Tibial artery (tissue), 4 donors: ENCODE results near the gene TMEM132D.

Experiments
- DNase-seq, 2 donors: peaks; one replicate each; pipeline ENCODE4 v3.0.0-alpha.2; 2019
- H3K27ac ChIP-seq, 2 donors: fragments of 200-600 bp; sonication (generic) in 1 of 2; 1 replicate in 1 of 2; 2 replicates in 1 of 2; pipeline ENCODE4 v1.5.1; 2018 to 2019; ENCODE audit warnings: mild to moderate bottlenecking in 1 of 2
- H3K27me3 ChIP-seq, 2 donors: fragments of 200-600 bp; sonication (generic) in 1 of 2; one replicate each; pipeline versions ENCODE4 v1.5.1 to v1.6.0; 2016 to 2019
- H3K36me3 ChIP-seq, 3 donors: fragments of 200-600 bp; sonication (generic) in 2 of 3; one replicate each; pipeline ENCODE4 v1.5.1; 2016 to 2019; ENCODE audit warnings: mild to moderate bottlenecking in 2 of 3
- H3K4me1 ChIP-seq, 4 donors: fragments of 200-600 bp; sonication (generic) in 2 of 4; 1 replicate in 3 of 4; 2 replicates in 1 of 4; pipeline ENCODE4 v1.5.1; 2016 to 2019
- H3K4me3 ChIP-seq, 2 donors: fragments of 200-600 bp; sonication (generic) in 1 of 2; 1 replicate in 1 of 2; 2 replicates in 1 of 2; pipeline ENCODE4 v1.5.1; 2018 to 2019; ENCODE audit warnings: mild to moderate bottlenecking in 2 of 2
- H3K9me3 ChIP-seq, 3 donors: fragments of 200-600 bp; sonication (generic) in 1 of 3; one replicate each; pipeline ENCODE4 v1.5.1; 2016 to 2019
- intact Hi-C: fragments of 100-400 bp; cut with DNase I; formaldehyde crosslinking; loops from one replicate; pipeline ENCODE4 v1.15.0; 2023; ENCODE audit warnings: low total_unique reads
- TF ChIP-seq, protein P1 (sequence below), 2 experiments: fragments of 200-600 bp in 1 of 2; fragments of 450-650 bp in 1 of 2; IDR thresholded peaks; one replicate each; pipeline ENCODE4 v1.5.1; 2017 to 2019; ENCODE audit warnings: antibody characterized with exemption in 2 of 2, mild to moderate bottlenecking in 1 of 2, moderate library complexity in 1 of 2

Gene TMEM132D

DNA sequence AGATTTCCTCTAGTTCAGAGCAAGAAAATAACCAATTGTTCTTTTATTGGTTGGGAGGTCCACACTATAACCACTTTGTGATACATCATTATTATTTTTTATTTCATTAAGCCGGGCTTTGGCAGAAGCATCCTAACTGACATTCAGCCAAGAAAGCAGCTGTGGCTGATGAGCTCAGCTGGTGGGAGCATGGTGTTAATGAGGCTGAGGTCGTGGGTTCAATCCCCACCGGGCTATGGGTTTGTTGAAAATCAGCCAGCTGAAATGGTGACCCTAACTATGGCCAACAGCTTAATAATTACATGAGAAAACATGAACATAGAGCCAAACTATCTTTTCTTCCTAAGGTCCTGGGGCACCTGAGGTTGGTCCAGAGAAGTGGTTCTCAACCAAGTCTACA, 672.3 kb downstream of the TMEM132D start:
- TF ChIP-seq, protein P1, sequence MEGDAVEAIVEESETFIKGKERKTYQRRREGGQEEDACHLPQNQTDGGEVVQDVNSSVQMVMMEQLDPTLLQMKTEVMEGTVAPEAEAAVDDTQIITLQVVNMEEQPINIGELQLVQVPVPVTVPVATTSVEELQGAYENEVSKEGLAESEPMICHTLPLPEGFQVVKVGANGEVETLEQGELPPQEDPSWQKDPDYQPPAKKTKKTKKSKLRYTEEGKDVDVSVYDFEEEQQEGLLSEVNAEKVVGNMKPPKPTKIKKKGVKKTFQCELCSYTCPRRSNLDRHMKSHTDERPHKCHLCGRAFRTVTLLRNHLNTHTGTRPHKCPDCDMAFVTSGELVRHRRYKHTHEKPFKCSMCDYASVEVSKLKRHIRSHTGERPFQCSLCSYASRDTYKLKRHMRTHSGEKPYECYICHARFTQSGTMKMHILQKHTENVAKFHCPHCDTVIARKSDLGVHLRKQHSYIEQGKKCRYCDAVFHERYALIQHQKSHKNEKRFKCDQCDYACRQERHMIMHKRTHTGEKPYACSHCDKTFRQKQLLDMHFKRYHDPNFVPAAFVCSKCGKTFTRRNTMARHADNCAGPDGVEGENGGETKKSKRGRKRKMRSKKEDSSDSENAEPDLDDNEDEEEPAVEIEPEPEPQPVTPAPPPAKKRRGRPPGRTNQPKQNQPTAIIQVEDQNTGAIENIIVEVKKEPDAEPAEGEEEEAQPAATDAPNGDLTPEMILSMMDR (IDR thresholded peaks at IDR 0.05), result no peak
- no peak for DNase-seq
- Histone ChIP-seq H3K27ac (no peak overlapping the region), H3K9me3 (no peaks in the 10 kb centered on the region), H3K27me3 (no peaks in the 10 kb centered on the region), H3K4me3 (no peak overlapping the region), H3K4me1 (no peaks in the 10 kb centered on the region), H3K36me3 (no peaks in the 10 kb centered on the region)
- intact Hi-C loops, result no loop called here

DNA sequence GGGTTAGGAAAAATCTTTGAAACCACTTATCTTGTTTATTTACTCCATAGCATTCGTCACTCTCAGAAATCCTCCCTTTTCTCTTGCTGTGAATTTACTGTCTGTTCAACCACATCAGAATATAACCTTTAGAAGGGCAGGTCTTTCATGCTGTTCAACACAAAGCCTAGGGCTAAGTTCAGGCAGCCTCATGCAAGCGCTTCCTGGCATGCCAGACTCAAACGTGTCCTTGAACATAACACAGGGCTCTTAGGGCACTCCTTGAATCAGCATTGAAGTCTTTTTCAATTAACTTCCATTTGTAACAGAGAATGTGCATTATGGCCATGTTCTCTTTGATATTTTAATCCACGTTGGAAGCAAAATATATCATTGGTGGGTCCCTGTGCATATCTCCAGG, 672.8 kb downstream of the TMEM132D start:
- TF ChIP-seq, protein P1 (IDR thresholded peaks at IDR 0.05), result no peak
- intact Hi-C loops, result no loop called here
- Histone ChIP-seq H3K9me3 (no peaks in the 10 kb centered on the region), H3K4me3 (no peak overlapping the region), H3K27ac (no peak overlapping the region), H3K27me3 (no peaks in the 10 kb centered on the region), H3K4me1 (no peaks in the 10 kb centered on the region), H3K36me3 (no peaks in the 10 kb centered on the region)
- DNase-seq, result no peak

GRCh38 chr12:129226851-129227250, 677.0 kb downstream of the TMEM132D start:
- intact Hi-C loops, result no loop called here
- TF ChIP-seq, protein P1 (IDR thresholded peaks at IDR 0.05), result no peak
- Histone ChIP-seq H3K27me3 (no peaks in the 10 kb centered on the region), H3K4me1 (no peaks in the 10 kb centered on the region), H3K4me3 (no peak overlapping the region), H3K9me3 (no peaks in the 10 kb centered on the region), H3K27ac (no peak overlapping the region), H3K36me3 (no peaks in the 10 kb centered on the region)
- DNase-seq, result no peak

GRCh38 chr12:129226005-129226404, 677.8 kb downstream of the TMEM132D start:
- Histone ChIP-seq H3K27ac (no peak overlapping the region), H3K4me1 (no peaks in the 10 kb centered on the region), H3K4me3 (no peak overlapping the region), H3K36me3 (no peaks in the 10 kb centered on the region), H3K27me3 (no peaks in the 10 kb centered on the region), H3K9me3 (no peaks in the 10 kb centered on the region)
- DNase-seq, result no peak
- TF ChIP-seq, protein P1 (IDR thresholded peaks at IDR 0.05), result no peak
- intact Hi-C loops, result no loop called here

DNA sequence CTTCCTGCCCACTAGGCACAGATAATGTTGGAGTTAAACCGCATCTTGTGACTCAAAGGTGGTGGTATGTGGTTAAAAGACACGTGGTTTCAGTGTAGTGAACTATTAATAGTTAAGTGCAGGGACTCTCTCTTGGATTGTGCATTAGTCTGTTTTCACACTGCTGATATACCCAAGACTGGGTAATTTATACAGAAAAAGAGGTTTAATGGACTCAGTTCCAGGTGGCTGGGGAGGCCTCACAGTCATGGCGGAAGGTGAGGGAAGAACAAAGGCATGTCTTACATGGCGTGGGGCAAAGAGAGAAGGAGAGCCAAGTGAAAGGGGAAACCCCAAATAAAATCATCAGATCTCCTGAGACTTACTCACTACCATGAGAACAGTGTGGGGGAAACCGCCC, 688.3 kb downstream of the TMEM132D start:
- Histone ChIP-seq H3K4me3 (no peak overlapping the region), H3K27ac (no peak overlapping the region), H3K36me3 (no peaks in the 10 kb centered on the region), H3K4me1 (no peaks in the 10 kb centered on the region), H3K9me3 (peaks cover 0 to 3% (median 0%) of the 10 kb centered on the region in 3 donors), H3K27me3 (no peaks in the 10 kb centered on the region)
- intact Hi-C loops, result no loop called here
- no peak for DNase-seq
- TF ChIP-seq, protein P1 (IDR thresholded peaks at IDR 0.05), result no peak

DNA sequence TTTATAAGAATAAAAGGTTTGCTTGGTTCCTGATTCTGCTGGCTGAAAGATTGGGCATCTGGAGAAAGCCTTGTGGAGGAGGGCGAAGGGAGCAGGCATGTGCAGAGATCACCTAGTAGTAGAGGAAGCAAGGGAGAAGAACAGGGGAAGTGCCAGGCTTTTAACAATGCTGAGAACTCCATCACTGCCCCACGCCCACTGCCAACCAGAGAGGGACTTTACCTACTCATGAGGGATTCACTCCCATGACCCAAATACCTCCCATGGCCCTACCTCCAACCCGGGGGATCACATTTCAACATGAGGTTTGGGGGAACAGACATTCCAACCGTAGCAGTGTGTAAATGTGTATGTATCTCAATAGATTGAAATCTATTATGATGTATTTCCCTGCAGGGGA, 690.3 kb downstream of the TMEM132D start:
- TF ChIP-seq, protein P1 (IDR thresholded peaks at IDR 0.05), result no peak
- intact Hi-C loops, result no loop called here

More for the DNA sequence above, 690.3 kb downstream of the TMEM132D start:
- DNase-seq, result no peak
- Histone ChIP-seq H3K4me3 (no peak overlapping the region), H3K9me3 (peaks cover 0 to 3% (median 0%) of the 10 kb centered on the region in 3 donors), H3K27ac (no peak overlapping the region), H3K4me1 (no peaks in the 10 kb centered on the region), H3K36me3 (no peaks in the 10 kb centered on the region), H3K27me3 (no peaks in the 10 kb centered on the region)
